Stimulated activated CD8-positive, alpha-beta memory T cell treated with anti-CD3 and anti-CD28 coated beads, Interleukin-2, amount 100 ng/mL, for 1 hour (primary cell): Measurements from ENCODE around the gene MUC20.
"Not testable (repeated sequence)": the region's sequence is repeated elsewhere in the genome, so short reads cannot be mapped to it uniquely, and the experiment has no call there.

Source experiments
- DNase-seq, 2 donors: peaks; one replicate each; pipeline ENCODE4 v3.0.0-alpha.2; 2020; ENCODE audit warnings: low read depth in 2 of 2

Gene MUC20, protein sequence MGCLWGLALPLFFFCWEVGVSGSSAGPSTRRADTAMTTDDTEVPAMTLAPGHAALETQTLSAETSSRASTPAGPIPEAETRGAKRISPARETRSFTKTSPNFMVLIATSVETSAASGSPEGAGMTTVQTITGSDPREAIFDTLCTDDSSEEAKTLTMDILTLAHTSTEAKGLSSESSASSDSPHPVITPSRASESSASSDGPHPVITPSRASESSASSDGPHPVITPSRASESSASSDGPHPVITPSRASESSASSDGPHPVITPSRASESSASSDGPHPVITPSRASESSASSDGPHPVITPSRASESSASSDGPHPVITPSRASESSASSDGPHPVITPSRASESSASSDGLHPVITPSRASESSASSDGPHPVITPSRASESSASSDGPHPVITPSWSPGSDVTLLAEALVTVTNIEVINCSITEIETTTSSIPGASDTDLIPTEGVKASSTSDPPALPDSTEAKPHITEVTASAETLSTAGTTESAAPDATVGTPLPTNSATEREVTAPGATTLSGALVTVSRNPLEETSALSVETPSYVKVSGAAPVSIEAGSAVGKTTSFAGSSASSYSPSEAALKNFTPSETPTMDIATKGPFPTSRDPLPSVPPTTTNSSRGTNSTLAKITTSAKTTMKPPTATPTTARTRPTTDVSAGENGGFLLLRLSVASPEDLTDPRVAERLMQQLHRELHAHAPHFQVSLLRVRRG

DNA sequence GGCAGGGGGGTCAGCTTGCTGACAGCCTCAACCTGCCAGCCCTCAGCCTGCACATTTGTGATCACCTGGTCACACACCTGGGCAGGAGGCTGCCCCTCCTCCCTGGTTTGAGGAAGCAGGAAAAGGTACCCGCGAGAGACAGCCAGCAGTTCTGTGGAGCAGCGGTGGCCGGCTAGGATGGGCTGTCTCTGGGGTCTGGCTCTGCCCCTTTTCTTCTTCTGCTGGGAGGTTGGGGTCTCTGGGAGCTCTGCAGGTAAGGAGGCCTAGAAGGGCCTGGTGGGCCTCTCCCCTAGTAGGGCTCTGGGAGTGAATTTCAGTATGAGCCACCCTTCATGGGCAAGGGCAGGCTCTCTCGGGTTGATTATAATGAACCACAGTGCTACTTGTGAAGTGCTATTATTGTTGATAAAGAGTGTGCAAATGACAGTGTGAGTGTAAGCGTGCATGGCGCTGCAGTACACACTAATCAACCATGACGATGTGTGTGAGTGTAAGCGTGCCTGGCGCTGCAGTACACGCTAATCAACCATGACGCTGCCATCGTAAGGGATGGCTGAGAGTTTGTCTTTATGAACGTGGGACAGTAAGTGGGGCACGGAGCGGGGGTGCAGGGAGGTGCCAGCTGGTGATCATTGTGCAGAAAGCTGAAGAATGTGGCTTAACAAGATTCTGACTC lies at the start of gene MUC20:
Gene MUC20, plus strand, starts transcription at position 148 of the 676 bp plus-strand sequence. Its CDS starts 30 bp downstream, at position 178.
- not testable (repeated sequence) for DNase-seq

- DNase-seq = not testable (repeated sequence)
Observed at GRCh38 chr3:195671283-195671682, 49.5 kb upstream of the MUC20 start.

DNA sequence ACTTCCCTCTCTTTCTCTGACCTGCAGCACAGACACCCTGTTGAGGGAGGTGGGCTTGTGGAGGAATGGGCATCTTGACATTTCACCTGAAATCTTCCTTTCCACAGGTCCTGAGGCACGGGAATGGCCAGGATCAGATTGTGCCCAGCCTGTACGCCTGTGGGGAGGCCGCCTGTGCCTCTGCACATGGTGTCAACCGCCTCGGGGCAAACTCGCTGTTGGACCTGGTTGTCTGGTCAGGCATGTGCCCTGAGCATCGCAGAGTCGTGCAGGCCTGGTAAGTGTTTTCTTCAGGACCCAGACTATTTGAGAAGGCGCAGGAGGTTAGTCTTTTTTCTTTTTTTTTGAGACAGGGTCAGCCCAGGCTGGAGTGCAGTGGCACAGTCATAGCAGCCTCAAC lies 47.1 kb upstream of the MUC20 start:
- not testable (repeated sequence) for DNase-seq

DNA sequence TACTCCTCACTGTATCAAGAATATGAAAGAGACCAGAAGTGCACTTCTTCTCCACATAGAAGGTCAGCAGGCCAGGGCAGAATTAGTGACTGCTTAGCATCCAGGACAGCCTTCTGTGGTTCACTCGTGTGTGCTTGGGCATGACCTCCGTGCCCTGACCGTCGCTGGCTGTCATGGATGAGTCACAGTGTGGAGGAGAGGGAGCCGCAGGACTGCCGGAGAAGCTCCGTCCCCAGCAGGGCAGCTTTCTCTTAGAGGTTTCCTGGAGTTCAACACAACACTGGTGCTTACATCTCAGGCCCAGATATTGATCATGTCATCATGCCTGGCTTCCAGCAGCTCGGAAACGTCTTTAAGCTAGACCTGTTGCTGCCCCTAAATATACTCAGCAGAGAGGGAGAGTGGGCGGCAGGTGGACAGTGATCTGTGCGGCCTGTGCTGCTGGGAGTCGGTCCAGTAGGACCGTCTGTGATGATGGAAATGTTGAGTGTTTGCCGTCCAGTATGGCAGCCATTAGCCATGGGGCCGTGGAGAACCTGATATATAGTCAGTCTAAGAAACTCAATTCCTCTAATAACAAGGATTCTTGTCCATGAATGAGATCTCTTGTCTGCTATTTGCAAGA lies 42.3 kb upstream of the MUC20 start:
- DNase-seq = not testable (repeated sequence)

- DNase-seq = not testable (repeated sequence)
Observed at GRCh38 chr3:195680690-195681089, 40.1 kb upstream of the MUC20 start.

DNA sequence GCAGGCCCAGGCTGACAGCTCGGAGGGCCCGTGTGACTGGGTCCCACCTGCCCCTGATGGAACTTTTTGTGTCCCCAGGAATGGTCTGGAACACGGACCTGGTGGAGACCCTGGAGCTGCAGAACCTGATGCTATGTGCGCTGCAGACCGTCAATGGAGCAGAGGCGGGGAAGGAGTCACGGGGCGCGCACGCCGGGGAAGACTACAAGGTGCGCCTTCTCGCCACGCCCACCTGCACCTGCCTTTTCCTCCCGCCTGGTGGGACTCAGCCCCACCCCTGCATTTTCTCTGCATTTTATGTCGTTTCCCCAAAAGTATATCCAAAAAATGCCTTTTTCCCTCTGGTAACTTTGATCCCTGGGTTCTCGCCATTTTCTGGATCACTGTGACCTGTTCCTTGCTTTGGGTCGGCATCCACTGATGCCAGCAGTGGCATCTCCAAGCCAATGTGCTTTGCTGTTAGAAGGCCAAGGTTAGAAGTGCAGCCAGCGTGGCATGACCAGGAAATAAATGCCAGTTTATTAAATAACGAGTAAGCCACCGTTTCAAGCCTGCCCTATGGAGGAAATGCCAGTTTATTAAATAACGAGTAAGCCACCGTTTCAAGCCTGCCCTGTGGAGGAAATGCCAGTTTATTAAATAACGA lies 39.2 kb upstream of the MUC20 start:
- not testable (repeated sequence) for DNase-seq

GRCh38 chr3:195682104-195682742 lies 38.6 kb upstream of the MUC20 start:
- not testable (repeated sequence) for DNase-seq

DNA sequence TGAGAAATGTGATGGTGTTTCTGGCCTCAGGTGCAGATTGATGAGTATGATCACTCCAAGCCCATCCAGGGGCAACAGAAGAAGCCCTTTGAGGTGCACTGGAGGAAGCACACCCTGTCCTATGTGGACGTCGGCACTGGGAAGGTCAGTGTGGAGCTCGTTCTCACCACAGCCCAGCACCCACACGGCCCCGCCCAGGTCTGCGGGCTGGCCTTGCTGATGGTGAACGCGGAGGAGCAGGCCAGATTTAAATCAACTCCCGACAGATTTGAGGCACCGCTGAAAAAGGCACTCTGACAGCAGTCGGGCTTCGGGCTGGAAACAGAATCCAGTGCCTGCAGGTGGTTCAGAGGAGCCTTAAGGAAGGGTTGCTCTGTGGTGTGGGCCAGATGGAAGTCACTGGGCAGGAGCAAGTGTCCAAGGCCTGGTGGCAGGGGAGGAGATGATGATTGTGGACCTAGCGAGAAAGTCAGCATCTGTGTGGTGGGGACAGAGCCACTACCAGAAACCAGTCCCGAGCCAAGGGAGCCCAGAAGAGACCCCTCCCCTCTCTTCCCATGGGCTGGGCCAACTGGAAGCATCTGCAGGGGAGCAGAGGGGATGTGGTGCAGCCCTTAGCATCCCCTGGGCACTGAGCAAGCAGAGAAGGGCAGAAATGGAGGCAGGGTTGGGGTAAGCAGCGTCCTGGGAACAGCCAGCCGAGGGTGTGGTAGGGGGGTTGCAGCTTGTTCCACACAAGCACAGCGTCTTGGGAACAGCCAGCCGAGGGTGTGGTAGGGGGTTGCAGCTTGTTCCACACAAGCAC lies 36.9 kb upstream of the MUC20 start:
- DNase-seq = not testable (repeated sequence)

DNA sequence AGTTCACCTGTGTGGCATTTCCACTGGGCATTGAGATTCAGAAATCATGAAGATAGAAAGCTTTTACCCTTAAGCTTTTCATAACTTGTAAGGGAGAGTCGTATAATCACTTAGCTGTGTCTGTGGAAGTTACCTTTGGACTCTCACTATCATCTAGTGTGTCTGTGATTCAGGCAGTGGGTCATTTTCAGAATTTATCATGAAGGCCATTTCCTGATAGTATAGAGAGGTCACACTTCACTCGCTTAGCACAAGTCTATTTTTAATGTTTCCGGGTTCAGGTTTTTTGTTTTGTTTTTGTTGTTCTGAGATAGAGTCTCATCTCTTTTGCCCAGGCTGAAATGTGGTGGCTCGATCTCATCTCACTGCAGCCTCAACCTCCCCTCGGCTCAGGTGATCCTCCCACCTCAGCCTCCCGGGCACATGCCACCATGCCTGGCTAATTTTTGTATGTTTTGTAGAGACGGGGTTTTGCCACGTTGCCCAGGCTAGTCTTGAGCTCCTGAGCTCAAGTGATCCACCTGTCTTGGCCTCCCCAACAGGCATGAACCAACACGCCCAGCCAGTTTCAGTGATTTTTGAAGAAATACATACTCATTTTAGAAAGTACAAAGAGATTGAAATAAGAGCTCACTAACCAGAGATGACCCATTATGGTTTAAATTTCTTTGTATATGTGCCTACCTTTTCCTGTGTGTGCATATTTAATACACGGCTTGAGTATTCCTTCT lies 36.1 kb upstream of the MUC20 start:
- DNase-seq = not testable (repeated sequence)

GRCh38 chr3:195686537-195687208 lies 34.1 kb upstream of the MUC20 start:
- DNase-seq = not testable (repeated sequence)

DNA sequence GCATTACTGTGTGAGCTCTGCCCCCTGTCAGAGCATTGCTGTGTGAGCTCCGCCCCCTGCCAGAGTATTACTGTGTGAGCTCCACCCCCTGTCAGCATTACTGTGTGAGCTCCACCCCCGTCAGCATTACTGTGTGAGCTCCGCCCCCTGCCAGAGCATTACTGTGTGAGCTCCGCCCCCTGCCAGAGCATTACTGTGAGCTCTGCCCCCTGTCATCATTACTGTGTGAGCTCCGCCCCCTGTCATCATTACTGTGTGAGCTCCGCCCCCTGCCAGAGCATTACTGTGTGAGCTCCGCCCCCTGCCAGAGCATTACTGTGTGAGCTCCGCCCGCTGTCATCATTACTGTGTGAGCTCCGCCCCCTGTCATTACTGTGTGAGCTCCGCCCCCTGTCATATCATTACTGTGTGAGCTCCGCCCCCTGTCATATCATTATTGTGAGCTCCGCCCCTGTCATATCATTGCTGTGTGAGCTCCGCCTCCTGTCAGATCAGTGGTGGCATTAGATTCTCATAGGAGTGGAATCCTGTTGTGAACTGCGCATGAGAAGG lies 33.5 kb upstream of the MUC20 start:
- DNase-seq = not testable (repeated sequence)

GRCh38 chr3:195688471-195689183 lies 32.2 kb upstream of the MUC20 start:
- DNase-seq = not testable (repeated sequence)

- DNase-seq = not testable (repeated sequence)
Observed at GRCh38 chr3:195689184-195690070, 31.4 kb upstream of the MUC20 start.

GRCh38 chr3:195690951-195691350 lies 29.8 kb upstream of the MUC20 start:
- no peak for DNase-seq

- DNase-seq = not testable (repeated sequence)
Observed at GRCh38 chr3:195691596-195692353, 29.0 kb upstream of the MUC20 start.

GRCh38 chr3:195692354-195692685 lies 28.5 kb upstream of the MUC20 start:
- DNase-seq = no peak
